Effector CD4-positive, alpha-beta T cell (primary cell): ENCODE results near the gene RELL1.

Experiments
- DNase-seq: peaks from one replicate; pipeline ENCODE4 v3.0.0-alpha.2; 2020

Gene RELL1

DNA sequence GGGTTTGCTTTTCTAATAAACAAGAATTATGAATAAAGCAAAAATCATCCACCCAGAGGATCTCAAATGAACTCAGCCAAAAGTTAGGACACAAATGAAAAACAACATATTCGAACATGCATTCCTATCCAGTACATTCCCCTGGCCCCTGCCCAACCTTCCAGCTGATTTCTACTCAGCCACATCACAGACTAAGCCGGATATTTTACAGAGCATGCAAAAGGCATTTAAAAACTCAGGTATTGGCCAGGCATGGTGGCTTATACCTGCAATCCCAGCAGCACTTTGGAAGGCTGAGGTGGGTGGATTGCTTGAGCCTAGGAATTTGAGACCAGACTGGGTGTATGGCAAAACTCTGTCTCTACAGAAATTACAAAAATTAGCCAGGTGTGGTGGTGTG lies 54.6 kb downstream of the RELL1 start:
- no peak for DNase-seq

GRCh38 chr4:37629713-37630112 lies 56.5 kb downstream of the RELL1 start:
- no peak for DNase-seq

GRCh38 chr4:37628977-37629609 lies 57.1 kb downstream of the RELL1 start:
- no peak for DNase-seq

DNA sequence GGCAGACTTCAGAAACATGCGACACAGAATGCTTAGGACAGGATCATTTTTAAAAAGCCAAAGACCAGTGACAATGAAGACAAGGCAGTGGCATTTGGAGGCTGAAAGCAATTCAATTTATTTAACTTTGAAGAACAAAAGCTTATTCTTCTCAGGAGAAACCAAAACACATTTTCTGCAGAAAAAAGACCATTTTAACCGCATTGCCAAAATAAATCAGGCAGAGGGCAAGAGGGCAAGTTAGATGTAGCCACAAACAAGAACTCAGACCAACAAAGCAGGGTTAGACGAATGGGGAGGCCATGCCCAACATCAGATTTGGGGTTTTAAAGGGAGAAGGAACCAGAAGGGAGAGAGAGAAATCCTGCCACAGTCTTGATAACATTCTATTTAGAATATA lies 58.9 kb downstream of the RELL1 start:
- no peak for DNase-seq

- DNase-seq, result no peak
Observed at GRCh38 chr4:37625499-37625898, 60.7 kb downstream of the RELL1 start.

GRCh38 chr4:37623940-37624339 lies 62.2 kb downstream of the RELL1 start:
- no peak for DNase-seq

- no peak for DNase-seq
Observed at GRCh38 chr4:37623125-37623524, 63.1 kb downstream of the RELL1 start.

- DNase-seq, result no peak
Observed at GRCh38 chr4:37620176-37620575, 66.0 kb downstream of the RELL1 start.

- DNase-seq, result no peak
Observed at GRCh38 chr4:37615720-37616063, 70.5 kb downstream of the RELL1 start.

GRCh38 chr4:37615059-37615719 lies 71.0 kb downstream of the RELL1 start:
- DNase-seq, result no peak

DNA sequence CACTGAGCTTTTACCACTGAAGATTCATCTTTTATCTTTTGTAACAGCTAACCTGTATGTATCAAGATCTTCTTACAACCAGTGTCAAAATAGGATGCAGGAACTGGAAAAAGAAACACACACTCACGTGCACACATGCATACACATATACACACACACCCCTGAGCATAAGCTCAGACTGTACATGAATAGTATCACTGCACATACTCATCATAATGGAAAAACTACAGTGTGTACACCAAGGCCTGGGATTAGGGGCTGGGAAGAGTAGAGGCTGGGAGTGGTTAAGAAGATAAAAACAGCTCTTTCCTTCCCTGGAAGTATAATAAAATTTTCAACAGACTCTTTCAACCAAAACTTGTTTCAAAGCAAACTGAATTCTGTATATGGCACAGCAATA lies 73.4 kb downstream of the RELL1 start:
- no peak for DNase-seq

DNA sequence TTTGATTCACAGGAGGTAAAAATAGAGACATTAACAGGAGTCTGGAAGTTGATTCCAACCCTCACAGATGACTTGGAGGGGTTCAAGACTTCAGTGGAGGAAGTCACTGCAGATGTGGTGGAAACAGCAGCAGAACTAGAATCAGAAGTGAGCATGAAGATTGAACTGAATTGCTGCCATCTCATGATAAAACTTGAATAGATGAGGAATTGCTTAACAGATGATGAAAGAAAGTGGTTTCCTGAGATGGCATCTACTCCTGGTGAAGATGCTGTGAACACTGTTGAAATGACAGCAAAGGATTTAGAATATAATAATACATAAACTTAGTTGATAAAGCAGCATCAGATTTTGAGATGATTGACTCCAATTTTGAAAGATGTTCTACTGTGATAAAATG lies 76.5 kb downstream of the RELL1 start:
- DNase-seq, result no peak

DNA sequence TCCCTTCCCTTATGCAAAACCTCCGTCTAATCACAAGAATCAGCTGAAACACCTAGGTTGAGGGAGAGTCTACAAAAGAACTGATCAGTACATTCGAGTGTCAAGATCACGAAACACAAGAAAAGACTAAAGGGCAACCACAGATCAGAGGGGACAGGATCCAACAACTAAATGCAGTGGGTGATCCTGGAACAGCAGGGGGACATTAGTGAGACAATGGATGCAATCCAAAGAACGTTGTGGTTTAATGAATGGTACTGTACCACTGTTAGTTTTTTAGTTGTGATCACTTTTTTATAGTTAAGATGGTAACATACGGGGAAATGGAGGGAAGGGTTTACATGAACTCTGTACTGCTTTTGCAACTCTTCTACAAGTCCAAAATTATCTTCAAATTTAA lies 79.2 kb downstream of the RELL1 start:
- no peak for DNase-seq

GRCh38 chr4:37605843-37606565 lies 80.2 kb downstream of the RELL1 start:
- DNase-seq, result no peak

DNA sequence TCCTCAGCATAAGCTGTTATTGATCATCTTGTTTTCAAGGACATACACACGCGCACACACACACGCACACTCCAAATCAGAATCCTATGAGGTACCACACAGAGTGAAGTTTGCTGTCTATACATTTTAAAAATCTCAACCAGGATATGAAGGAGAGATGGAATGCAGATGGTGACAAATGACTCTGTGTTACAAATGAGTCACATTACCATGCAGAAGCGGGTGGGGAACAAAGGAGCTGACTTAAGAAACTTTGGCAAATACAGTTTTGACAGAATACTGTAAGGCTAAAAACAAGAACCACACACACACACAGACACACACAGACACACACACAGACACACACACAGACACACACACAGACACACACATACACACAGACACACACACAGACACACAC lies 81.7 kb downstream of the RELL1 start:
- DNase-seq, result no peak

DNA sequence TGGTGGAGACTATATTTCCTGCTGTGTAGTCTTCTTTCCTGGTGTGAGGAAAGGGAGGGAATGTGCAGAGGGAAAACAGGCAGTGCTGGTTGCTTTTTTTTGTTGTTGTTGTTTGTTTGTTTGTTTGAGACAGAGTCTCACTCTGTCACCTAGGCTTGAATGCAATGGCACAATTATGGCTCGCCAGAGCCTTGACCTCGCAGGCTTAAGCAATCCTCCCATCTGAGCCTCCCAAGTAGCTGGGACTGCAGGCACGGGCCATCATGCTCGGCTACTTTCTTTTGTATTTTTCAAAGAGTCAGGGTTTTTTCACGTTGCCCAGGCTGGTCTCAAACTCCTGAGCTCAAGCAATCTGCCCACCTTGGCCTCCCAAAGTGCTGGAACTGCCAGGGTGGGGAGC lies 82.5 kb downstream of the RELL1 start:
- no peak for DNase-seq

GRCh38 chr4:37603070-37603468 lies 83.1 kb downstream of the RELL1 start:
- DNase-seq, result peak; percentile 62

DNA sequence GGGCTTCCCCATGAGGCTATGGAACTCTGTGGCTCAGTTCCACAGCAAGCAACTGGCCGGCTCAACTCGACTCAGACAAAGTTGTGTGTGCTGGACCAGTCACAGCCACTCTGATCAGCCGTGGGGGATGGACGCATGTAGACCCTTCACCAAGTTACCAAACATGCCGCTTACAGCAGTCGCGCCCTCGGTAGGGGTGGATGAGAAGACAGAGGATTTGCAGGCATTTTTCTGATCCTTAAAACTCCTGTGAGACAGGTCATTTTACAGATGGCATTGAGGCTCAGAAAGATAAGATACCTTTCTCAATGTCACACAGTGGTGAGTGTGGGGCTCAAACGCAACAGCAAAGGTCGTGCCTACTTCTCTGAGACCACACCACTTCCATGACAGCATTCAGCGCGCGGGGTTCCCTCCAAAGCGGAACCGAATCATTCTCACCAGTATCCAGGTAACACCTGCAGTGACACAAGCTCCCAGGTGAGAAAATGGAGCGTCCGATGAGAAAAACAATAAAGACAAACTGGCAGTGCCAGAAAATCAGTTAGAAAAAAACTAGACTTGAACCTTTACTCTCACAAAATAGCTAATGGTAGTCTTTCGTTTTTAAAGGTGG lies 83.6 kb downstream of the RELL1 start:
- no peak for DNase-seq

DNA sequence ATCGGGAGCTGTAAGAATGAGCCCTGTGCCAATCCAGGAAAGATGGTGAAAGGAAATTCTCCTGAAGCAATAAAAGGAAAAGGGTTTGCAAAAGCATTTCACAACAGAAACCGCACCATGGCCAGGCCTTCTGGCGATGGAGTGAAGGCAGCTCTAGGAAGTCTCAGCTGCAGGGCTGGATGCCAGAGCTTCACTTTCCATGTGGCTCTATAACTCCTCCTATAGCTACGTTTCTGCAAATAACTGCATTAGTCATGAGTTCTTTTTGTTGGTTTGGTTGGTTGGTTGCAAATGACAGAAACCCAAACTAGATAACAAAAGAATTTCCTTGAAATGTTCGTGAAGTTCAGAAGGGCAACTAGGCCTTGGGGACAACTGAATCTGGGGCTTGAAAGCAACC lies 84.6 kb downstream of the RELL1 start:
- DNase-seq, result no peak

- DNase-seq, result no peak
Observed at GRCh38 chr4:37599092-37599790, 86.9 kb downstream of the RELL1 start.

DNA sequence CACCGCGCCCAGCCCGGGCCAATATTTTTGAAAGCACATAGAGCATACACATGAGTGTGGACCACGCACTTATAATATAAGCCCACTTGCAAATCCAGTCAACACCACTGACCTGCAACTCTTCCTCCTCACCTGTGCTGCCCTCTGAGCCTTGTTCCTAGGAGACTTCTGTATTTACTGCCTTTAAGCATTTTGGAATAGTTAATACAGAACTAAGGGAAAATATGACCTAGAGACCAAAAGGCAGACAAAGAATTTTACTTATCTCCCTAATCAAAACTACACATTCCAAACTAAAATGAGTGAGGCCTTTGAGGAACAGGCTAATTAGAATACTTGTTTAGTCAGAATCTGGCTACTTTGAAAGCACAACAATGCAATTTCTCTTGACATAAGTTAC lies 89.1 kb downstream of the RELL1 start:
- DNase-seq, result no peak

DNA sequence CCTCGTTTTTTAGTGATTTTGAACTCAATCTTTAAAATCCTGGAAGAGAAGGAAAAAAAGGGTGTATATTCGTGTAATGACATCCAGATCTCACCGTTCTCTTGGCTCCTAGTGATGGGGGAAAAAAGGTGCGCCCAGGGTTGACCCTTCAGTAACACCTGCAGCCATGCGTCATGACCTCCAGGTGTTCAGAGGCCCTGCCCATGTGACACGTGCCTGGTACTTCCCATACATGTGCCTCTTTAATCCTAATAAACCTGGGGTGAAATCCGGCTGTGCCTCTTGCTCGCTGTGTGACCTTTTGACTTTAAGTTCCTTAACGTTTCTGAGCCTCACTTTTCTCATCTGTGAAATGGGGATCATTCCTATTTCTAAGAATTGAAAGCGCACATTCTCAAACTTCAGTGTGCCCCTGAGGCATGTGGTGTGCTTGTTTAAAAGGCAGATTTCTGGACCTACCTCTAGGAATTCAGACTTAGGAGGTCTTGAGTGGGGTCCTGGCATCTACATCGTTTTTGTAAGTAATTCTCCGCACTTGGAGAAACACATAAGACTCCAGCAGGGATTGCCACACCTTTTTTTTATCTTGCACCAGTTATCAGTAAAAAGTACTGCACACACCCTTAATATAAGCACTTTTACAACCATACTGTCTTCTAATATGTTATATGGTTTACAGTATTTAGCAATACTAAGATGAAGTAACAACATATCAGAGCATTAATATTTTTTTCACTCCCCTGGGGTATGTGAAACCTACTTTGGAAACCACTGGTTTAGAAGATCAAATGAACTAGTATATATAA lies 90.1 kb downstream of the RELL1 start:
- no peak for DNase-seq
